GM23338 (cell line): Measurements from ENCODE around the gene SV2C. TPM values are rescaled to one million over a fixed set of nuclear protein-coding genes. Genes with fewer than 3 reads are reported as not detected.

Source experiments
- ATAC-seq: fragments of 200-7000 bp; cut with Tn5 transposase; 3 replicates; pipeline ENCODE4 v1.9.1; 2020
- DNase-seq: peaks from one replicate; pipeline ENCODE4 v3.0.0-alpha.2; 2015; ENCODE audit warnings: low spot score
- H2AFZ ChIP-seq: fragments of 200-600 bp; sonication (generic); 2 replicates; pipeline ENCODE4 v1.8.0; 2016; ENCODE audit warnings: antibody characterized with exemption, mild to moderate bottlenecking, moderate library complexity
- H3F3A ChIP-seq: fragments of 200-600 bp; sonication (generic); replicated peaks from 2 replicates; pipeline ENCODE4 v1.8.0; 2017; ENCODE audit warnings: antibody characterized with exemption, mixed run types, low read depth
- H3K27ac ChIP-seq: fragments of 200-600 bp; sonication (generic); 2 replicates; pipeline ENCODE4 v1.6.1; 2016; ENCODE audit warnings: low read depth
- H3K27me3 ChIP-seq: fragments of 200-600 bp; sonication (generic); 2 replicates; pipeline ENCODE4 v1.8.0; 2016; ENCODE audit warnings: mild to moderate bottlenecking, mixed run types, moderate library complexity; ENCODE audit not compliant: insufficient read depth
- H3K36me3 ChIP-seq: fragments of 200-600 bp; sonication (generic); 2 replicates; pipeline ENCODE4 v1.8.0; 2016; ENCODE audit warnings: mild to moderate bottlenecking; ENCODE audit not compliant: insufficient read depth
- H3K4me1 ChIP-seq: fragments of 200-600 bp; sonication (generic); 2 replicates; pipeline ENCODE4 v1.8.0; 2016; ENCODE audit warnings: mild to moderate bottlenecking, moderate library complexity; ENCODE audit not compliant: insufficient read depth
- H3K4me2 ChIP-seq: fragments of 200-600 bp; sonication (generic); 2 replicates; pipeline ENCODE4 v1.7.1; 2017; ENCODE audit warnings: mixed run types
- H3K4me3 ChIP-seq: fragments of 200-600 bp; sonication (generic); 2 replicates; pipeline ENCODE4 v1.6.1; 2016; ENCODE audit warnings: mixed run types
- H3K79me2 ChIP-seq: fragments of 200-600 bp; sonication (generic); replicated peaks from 2 replicates; pipeline ENCODE4 v1.8.0; 2017; ENCODE audit warnings: mild to moderate bottlenecking; ENCODE audit not compliant: insufficient read depth
- H3K9me2 ChIP-seq: fragments of 200-600 bp; sonication (generic); 2 replicates; pipeline ENCODE4 v1.8.0; 2017; ENCODE audit not compliant: insufficient read depth
- H4K20me1 ChIP-seq: fragments of 200-600 bp; sonication (generic); replicated peaks from 2 replicates; pipeline ENCODE4 v1.8.0; 2017; ENCODE audit warnings: mild to moderate bottlenecking; ENCODE audit not compliant: insufficient read depth
- H3K27ac Mint-ChIP-seq: 2 replicates; pipeline ENCODE4 v1.8.0; 2020; ENCODE audit warnings: inconsistent platforms, mild to moderate bottlenecking, moderate library complexity, mixed read lengths
- H3K27me3 Mint-ChIP-seq: 3 replicates; pipeline ENCODE4 v1.8.0; 2022; ENCODE audit warnings: low read depth, mild to moderate bottlenecking, moderate library complexity, mixed read lengths, inconsistent platforms; ENCODE audit not compliant: insufficient read depth, poor library complexity
- H3K36me3 Mint-ChIP-seq: 3 replicates; pipeline ENCODE4 v1.8.0; 2021; ENCODE audit warnings: low read depth, mild to moderate bottlenecking, inconsistent platforms, moderate library complexity, mixed read lengths
- H3K4me1 Mint-ChIP-seq: 3 replicates; pipeline ENCODE4 v1.8.0; 2020; ENCODE audit warnings: mild to moderate bottlenecking, inconsistent platforms, mixed read lengths
- H3K4me3 Mint-ChIP-seq: 3 replicates; pipeline ENCODE4 v1.8.0; 2021; ENCODE audit warnings: moderate library complexity, mild to moderate bottlenecking, inconsistent platforms, mixed read lengths
- H3K9me3 Mint-ChIP-seq: 3 replicates; pipeline ENCODE4 v1.8.0; 2020; ENCODE audit warnings: moderate library complexity, mild to moderate bottlenecking, inconsistent platforms, mixed read lengths
- CREB1 ChIP-seq: fragments of 250-450 bp; sonication (Bioruptor Pico); IDR thresholded peaks from 2 replicates; pipeline ENCODE4 v1.5.0; 2020; ENCODE audit warnings: low read depth, mild to moderate bottlenecking, moderate library complexity
- EZH2 ChIP-seq: fragments of 200-600 bp; sonication (generic); IDR thresholded peaks from one replicate; pipeline ENCODE4 v1.8.0; 2017; ENCODE audit warnings: antibody characterized with exemption, mild to moderate bottlenecking, low read depth; ENCODE audit not compliant: unreplicated experiment
- EZH2phosphoT487 ChIP-seq: fragments of 200-600 bp; sonication (generic); IDR thresholded peaks from one replicate; pipeline ENCODE4 v1.8.1; 2018; ENCODE audit warnings: antibody characterized with exemption; ENCODE audit not compliant: unreplicated experiment
- NANOG ChIP-seq: IDR thresholded peaks from 2 replicates; pipeline ENCODE4 v1.6.1; 2016; ENCODE audit warnings: antibody characterized with exemption, borderline replicate concordance
- POLR2AphosphoS5 ChIP-seq: IDR thresholded peaks from 2 replicates; pipeline ENCODE4 v1.6.1; 2016; ENCODE audit warnings: antibody characterized with exemption, low read depth
- ZNF114 ChIP-seq: fragments of 250-450 bp; sonication (Bioruptor Pico); IDR thresholded peaks from 2 replicates; pipeline ENCODE4 v1.5.0; 2020; ENCODE audit warnings: mild to moderate bottlenecking, moderate library complexity
- ZNF331 ChIP-seq: fragments of 250-450 bp; sonication (Bioruptor Pico); IDR thresholded peaks from 2 replicates; pipeline ENCODE4 v1.5.0; 2020; ENCODE audit warnings: low read depth, mild to moderate bottlenecking, moderate library complexity
- polyA plus RNA-seq: library from polyadenylated mRNA; unstranded; fragments of >200 nt; fragmentation: Nextera tagmentation; extraction: Ambion mirVana; gene quantifications from 2 replicates; pipeline ENCODE4 v1.2.1, GENCODE V29; 2016
- total RNA-seq: library from RNA; depleted of rRNA; stranded (reverse); fragments of >200 nt; shearing (Covaris generic); gene quantifications from 2 replicates; pipeline ENCODE4 v1.2.3, GENCODE V29; 2014
- TF ChIP-seq, protein P1 (sequence below): fragments of 250-450 bp; sonication (Bioruptor Pico); IDR thresholded peaks from 2 replicates; pipeline ENCODE4 v1.5.0; 2020; ENCODE audit warnings: mild to moderate bottlenecking, moderate library complexity
- TF ChIP-seq, protein P2 (sequence below): IDR thresholded peaks from 2 replicates; pipeline ENCODE4 v1.6.1; 2016; ENCODE audit warnings: antibody characterized with exemption
- TF ChIP-seq, protein P3 (sequence below): IDR thresholded peaks from one replicate; pipeline ENCODE4 v1.6.1; 2018; ENCODE audit warnings: antibody characterized with exemption; ENCODE audit not compliant: unreplicated experiment

Gene SV2C
- total and polyA plus RNA-seq, 2 experiments from 2014 or later, result 0.05 to 0.07 TPM

DNA sequence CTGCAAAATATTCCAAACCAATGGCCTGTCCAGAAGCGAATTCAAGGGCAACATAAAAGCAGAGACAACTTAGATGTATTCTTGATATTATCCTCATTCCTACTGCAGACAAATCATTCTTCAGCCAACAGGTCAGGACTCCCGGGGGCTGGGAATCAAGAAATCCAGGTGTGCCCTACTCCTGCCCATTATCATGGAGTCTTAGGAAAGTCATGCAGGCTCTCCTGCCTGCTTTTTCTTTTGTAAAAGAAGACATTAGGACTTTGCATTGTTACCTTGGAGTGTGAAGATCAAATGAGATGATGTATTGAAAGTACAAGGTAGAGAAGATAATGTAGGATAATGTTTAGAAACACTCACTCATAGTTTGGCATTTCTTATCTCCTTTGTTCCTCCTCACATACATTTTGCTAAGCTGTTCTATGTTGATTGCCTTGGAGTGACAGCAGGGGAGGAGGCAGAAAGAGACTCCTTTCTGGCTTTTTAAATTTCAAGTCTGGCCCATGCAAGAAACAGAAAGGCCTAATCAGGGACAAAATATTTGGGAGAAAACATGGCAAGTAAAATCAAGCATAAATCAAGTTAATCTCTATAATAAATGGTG, 113.8 kb downstream of the SV2C start:
- Histone ChIP-seq H3K4me1 (peaks cover 49% of the 10 kb centered on the region), H3K27me3 (no peaks in the 10 kb centered on the region), H3F3A (no peaks in the 10 kb centered on the region), H3K4me2 (peak overlapping the region; percentile 58), H3K9me2 (no peaks in the 10 kb centered on the region), H3K27ac (peak overlapping the region; percentile 72), H3K36me3 (no peaks in the 10 kb centered on the region), H4K20me1 (no peaks in the 10 kb centered on the region), H2AFZ (0 out of 2 replicates have a peak overlapping the region, but pooled peaks have one; percentile 0), H3K79me2 (no peaks in the 10 kb centered on the region), H3K4me3 (peak overlapping the region; percentile 19; the same call in 1 of the 2 replicates)
- Mint-ChIP-seq H3K4me3 (no peak overlapping the region; the same call in 2 of the 3 replicates), H3K27me3 (peaks cover 2% of the 10 kb centered on the region), H3K27ac (peak overlapping the region; percentile 91), H3K36me3 (no peaks in the 10 kb centered on the region), H3K4me1 (peaks cover 49% of the 10 kb centered on the region), H3K9me3 (no peaks in the 10 kb centered on the region)
- peak; percentile 46 for DNase-seq
- TF ChIP-seq NANOG (peak; percentile 17; the same call in 1 of the 2 replicates), ZNF114 (CRISPR knock-in tag) (no peak), ZNF331 (no peak), EZH2phosphoT487 (no peak)
- TF ChIP-seq, protein P1, sequence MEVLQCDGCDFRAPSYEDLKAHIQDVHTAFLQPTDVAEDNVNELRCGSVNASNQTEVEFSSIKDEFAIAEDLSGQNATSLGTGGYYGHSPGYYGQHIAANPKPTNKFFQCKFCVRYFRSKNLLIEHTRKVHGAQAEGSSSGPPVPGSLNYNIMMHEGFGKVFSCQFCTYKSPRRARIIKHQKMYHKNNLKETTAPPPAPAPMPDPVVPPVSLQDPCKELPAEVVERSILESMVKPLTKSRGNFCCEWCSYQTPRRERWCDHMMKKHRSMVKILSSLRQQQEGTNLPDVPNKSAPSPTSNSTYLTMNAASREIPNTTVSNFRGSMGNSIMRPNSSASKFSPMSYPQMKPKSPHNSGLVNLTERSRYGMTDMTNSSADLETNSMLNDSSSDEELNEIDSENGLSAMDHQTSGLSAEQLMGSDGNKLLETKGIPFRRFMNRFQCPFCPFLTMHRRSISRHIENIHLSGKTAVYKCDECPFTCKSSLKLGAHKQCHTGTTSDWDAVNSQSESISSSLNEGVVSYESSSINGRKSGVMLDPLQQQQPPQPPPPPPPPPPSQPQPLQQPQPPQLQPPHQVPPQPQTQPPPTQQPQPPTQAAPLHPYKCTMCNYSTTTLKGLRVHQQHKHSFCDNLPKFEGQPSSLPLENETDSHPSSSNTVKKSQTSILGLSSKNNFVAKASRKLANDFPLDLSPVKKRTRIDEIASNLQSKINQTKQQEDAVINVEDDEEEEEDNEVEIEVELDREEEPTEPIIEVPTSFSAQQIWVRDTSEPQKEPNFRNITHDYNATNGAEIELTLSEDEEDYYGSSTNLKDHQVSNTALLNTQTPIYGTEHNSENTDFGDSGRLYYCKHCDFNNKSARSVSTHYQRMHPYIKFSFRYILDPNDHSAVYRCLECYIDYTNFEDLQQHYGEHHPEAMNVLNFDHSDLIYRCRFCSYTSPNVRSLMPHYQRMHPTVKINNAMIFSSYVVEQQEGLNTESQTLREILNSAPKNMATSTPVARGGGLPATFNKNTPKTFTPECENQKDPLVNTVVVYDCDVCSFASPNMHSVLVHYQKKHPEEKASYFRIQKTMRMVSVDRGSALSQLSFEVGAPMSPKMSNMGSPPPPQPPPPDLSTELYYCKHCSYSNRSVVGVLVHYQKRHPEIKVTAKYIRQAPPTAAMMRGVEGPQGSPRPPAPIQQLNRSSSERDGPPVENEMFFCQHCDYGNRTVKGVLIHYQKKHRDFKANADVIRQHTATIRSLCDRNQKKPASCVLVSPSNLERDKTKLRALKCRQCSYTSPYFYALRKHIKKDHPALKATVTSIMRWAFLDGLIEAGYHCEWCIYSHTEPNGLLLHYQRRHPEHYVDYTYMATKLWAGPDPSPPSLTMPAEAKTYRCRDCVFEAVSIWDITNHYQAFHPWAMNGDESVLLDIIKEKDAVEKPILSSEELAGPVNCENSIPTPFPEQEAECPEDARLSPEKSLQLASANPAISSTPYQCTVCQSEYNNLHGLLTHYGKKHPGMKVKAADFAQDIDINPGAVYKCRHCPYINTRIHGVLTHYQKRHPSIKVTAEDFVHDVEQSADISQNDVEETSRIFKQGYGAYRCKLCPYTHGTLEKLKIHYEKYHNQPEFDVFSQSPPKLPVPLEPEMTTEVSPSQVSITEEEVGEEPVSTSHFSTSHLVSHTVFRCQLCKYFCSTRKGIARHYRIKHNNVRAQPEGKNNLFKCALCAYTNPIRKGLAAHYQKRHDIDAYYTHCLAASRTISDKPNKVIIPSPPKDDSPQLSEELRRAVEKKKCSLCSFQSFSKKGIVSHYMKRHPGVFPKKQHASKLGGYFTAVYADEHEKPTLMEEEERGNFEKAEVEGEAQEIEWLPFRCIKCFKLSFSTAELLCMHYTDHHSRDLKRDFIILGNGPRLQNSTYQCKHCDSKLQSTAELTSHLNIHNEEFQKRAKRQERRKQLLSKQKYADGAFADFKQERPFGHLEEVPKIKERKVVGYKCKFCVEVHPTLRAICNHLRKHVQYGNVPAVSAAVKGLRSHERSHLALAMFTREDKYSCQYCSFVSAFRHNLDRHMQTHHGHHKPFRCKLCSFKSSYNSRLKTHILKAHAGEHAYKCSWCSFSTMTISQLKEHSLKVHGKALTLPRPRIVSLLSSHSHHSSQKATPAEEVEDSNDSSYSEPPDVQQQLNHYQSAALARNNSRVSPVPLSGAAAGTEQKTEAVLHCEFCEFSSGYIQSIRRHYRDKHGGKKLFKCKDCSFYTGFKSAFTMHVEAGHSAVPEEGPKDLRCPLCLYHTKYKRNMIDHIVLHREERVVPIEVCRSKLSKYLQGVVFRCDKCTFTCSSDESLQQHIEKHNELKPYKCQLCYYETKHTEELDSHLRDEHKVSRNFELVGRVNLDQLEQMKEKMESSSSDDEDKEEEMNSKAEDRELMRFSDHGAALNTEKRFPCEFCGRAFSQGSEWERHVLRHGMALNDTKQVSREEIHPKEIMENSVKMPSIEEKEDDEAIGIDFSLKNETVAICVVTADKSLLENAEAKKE (CRISPR knock-in tag), result peak; percentile 76
- ATAC-seq, result peak; percentile 84

DNA sequence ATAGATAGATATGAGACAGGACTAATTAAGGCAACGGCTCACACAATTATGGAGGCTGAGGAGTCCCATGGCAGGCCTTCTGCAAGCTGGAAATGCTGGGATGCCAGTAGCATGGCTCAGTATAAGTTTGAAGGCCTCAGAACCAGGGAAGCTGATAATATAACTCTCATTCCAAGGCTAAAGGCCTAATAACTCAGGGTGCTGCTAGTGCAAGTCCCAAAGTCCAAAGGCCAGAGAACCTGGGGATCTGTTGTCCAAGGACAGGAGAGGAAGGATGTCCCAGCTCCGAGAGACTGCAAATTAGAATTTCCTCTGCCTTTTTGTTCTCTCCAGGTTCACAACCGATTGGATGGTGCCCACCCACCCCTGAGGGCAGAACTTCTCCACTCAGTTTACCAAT, 114.5 kb downstream of the SV2C start:
- peak overlapping the region; percentile 91; the same call in 1 of the 2 replicates for H3K27ac Mint-ChIP-seq
- no peak overlapping the region for H2AFZ ChIP-seq
- H3K79me2 ChIP-seq, result no peaks in the 10 kb centered on the region
- H3K27ac ChIP-seq, result peak overlapping the region; percentile 72; the same call in 1 of the 2 replicates
- peaks cover 49% of the 10 kb centered on the region for H3K4me1 Mint-ChIP-seq
- no peaks in the 10 kb centered on the region for H3K36me3 ChIP-seq
- no peaks in the 10 kb centered on the region for H4K20me1 ChIP-seq
- H3K9me2 ChIP-seq, result no peaks in the 10 kb centered on the region
- peaks cover 2% of the 10 kb centered on the region for H3K27me3 Mint-ChIP-seq
- ATAC-seq (no peak), DNase-seq (no peak)
- no peak overlapping the region for H3K4me3 ChIP-seq
- H3K36me3 Mint-ChIP-seq, result no peaks in the 10 kb centered on the region
- no peaks in the 10 kb centered on the region for H3F3A ChIP-seq
- no peak overlapping the region for H3K4me2 ChIP-seq
- H3K4me3 Mint-ChIP-seq, result no peak overlapping the region
- peaks cover 49% of the 10 kb centered on the region for H3K4me1 ChIP-seq
- no peaks in the 10 kb centered on the region for H3K27me3 ChIP-seq
- H3K9me3 Mint-ChIP-seq, result no peaks in the 10 kb centered on the region
- TF ChIP-seq, protein P2, sequence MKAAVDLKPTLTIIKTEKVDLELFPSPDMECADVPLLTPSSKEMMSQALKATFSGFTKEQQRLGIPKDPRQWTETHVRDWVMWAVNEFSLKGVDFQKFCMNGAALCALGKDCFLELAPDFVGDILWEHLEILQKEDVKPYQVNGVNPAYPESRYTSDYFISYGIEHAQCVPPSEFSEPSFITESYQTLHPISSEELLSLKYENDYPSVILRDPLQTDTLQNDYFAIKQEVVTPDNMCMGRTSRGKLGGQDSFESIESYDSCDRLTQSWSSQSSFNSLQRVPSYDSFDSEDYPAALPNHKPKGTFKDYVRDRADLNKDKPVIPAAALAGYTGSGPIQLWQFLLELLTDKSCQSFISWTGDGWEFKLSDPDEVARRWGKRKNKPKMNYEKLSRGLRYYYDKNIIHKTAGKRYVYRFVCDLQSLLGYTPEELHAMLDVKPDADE, result no peak
- TF ChIP-seq CREB1 (CRISPR knock-in tag) (no peak), ZNF114 (CRISPR knock-in tag) (no peak), EZH2 (no peak), POLR2AphosphoS5 (no peak)
- TF ChIP-seq, protein P3, sequence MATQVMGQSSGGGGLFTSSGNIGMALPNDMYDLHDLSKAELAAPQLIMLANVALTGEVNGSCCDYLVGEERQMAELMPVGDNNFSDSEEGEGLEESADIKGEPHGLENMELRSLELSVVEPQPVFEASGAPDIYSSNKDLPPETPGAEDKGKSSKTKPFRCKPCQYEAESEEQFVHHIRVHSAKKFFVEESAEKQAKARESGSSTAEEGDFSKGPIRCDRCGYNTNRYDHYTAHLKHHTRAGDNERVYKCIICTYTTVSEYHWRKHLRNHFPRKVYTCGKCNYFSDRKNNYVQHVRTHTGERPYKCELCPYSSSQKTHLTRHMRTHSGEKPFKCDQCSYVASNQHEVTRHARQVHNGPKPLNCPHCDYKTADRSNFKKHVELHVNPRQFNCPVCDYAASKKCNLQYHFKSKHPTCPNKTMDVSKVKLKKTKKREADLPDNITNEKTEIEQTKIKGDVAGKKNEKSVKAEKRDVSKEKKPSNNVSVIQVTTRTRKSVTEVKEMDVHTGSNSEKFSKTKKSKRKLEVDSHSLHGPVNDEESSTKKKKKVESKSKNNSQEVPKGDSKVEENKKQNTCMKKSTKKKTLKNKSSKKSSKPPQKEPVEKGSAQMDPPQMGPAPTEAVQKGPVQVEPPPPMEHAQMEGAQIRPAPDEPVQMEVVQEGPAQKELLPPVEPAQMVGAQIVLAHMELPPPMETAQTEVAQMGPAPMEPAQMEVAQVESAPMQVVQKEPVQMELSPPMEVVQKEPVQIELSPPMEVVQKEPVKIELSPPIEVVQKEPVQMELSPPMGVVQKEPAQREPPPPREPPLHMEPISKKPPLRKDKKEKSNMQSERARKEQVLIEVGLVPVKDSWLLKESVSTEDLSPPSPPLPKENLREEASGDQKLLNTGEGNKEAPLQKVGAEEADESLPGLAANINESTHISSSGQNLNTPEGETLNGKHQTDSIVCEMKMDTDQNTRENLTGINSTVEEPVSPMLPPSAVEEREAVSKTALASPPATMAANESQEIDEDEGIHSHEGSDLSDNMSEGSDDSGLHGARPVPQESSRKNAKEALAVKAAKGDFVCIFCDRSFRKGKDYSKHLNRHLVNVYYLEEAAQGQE, result no peak
